DND-41 (cell line): ENCODE data around the gene HES6.

Experiments
- CTCF ChIP-seq: IDR thresholded peaks from 2 replicates; pipeline ENCODE4 v1.5.1; 2012; ENCODE audit warnings: borderline replicate concordance, low read length, moderate library complexity, mild to moderate bottlenecking; ENCODE audit not compliant: poor library complexity, severe bottlenecking; ENCODE audit errors: extremely low read depth
- EZH2 ChIP-seq: IDR thresholded peaks from 3 replicates; pipeline ENCODE4 v1.6.1; 2012; ENCODE audit warnings: borderline replicate concordance, low read depth, mild to moderate bottlenecking, moderate library complexity, low read length, inconsistent platforms; ENCODE audit not compliant: severe bottlenecking

DNA sequence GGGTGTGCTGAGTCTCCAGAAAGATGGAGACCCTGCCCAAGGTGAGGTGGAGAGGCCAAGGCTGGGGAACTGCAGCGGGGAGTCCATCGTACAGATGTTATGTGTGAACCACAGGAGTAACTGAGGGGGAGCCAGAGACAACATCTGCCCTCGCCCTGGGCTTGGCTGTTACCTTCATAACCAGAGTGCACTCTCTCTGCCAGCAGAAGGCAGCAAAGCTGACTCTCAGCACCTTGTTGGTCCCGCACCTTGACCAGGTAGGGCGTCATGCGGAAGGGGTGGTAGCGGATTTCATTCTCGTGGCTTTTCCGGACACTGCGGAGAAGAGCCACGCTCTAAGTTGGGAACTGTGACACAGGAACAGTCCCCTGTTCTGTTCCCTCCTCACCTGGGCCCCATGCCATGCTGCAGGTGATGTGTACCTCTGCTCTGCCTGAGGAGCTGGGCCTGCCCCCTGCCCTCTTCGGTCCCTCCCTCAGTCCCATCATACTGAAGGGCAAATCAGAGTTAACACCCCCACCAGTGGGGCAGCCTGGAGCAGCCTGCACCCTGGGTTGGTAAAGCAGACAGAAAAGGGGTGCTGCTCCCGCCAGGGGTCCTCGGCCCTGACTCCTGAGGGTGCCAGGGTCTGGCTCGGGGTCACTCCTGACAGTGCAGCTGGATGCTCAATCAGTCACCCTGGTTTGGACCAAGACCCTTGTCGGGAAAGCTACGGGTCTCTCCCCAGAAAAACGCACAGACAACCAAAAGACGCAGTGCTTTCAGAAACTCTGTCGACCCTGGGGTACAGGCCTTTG, 28.2 kb upstream of the HES6 start:
- TF ChIP-seq CTCF, result no peak
- no peak for TF ChIP-seq EZH2
